ENCODE results near the gene TEAD4. TPM values are rescaled to one million over a fixed set of nuclear protein-coding genes. Genes with fewer than 3 reads are reported as not detected.

Gene TEAD4
- total RNA-seq, 4 donors from 2014 or later: 3.7 to 13.4 (median 5.4) TPM

DNA sequence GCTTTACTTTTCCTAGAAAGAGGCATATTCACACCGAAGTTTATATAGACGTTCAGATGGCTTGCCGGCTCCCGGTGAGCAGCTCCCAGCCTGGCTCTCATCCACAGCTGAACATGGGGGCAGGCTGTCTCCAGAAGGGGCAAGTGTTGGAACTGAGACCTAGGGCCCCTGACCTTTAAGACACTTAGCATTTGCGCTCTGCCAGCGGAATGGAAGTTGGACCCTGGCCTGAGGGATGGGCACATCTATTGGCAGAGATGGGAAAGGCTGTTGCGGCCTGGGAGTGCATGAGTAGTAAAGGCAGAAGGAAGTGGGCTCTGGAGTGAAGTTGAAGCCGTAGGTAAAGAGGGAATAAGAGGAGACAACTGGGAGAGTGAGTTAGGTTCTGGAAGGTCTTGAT, 63.8 kb downstream of the TEAD4 start:
- no peak for TF ChIP-seq CTCF (IDR thresholded peaks at IDR 0.05; ENCODE audit: low read depth)

DNA sequence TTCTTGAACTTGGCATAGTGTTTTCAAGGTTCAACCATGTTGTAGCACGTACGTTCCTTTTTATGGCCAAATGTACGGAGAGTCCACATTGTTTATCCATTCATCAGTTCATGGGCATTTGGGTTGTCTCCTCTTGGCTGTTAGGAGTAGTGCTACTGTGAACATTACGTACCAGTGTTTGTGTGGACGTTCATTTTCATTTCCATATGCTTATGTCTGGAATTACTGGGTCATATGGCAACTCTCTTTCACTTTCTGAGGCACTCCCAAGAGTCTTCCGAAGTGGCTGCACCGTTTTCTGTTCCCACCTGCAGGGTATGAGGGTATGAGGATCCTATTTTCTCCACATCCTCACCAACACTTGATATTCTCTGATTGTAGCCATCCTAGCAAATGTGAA, 68.9 kb downstream of the TEAD4 start:
- TF ChIP-seq CTCF (IDR thresholded peaks at IDR 0.05; ENCODE audit: low read depth): no peak

DNA sequence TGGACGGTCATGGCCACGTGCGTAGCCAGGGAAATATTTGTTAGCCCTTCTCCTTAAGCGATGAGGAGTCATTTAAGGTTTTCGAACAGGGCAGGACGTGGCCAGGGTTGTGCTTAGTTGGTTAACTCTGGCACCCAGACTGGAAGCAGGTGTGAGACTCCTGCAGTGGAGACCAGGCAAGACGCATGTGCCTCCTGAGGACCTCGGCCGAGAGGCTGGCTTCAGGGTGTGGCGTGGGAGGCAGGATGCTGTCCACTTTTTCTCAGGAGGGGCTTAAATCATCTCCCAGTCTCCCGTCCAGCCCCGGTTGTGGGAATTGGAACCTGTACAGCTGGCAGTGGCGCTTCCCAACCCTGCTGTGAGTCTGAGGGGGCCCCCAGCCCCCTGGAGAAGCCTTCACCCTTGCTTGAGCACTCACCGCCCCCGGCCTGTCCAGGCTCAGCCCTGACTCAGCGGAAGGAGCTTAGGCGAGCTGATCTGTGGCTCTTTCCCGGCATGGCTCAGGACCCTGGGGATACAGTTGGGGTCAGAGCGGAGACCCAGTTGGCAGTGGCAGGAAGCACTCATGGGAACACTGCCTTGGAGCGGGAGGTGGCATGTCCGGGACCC, 71.7 kb downstream of the TEAD4 start:
- TF ChIP-seq CTCF (IDR thresholded peaks at IDR 0.05; ENCODE audit: low read depth): no peak

GRCh38 chr12:3032161-3032560, 73.0 kb downstream of the TEAD4 start:
- no peak for TF ChIP-seq CTCF (IDR thresholded peaks at IDR 0.05; ENCODE audit: low read depth)

GRCh38 chr12:3032770-3033538, 73.8 kb downstream of the TEAD4 start:
- no peak for TF ChIP-seq CTCF (IDR thresholded peaks at IDR 0.05; ENCODE audit: low read depth)

DNA sequence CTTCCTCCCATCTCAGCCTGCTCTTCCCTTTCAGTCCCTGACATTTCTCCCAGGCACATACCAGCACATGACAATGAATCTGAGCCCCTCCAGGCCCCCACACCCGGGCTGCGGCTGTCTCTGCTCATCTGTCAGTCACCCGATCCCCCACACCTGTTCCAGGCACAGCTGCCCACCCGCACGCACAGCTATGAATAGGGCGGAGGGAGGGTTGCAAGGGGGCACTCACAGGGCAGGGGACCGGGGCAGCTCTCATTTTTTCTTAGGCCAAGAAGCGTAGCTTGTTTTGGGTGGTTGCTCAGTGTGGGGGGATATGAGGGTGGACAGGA, 74.3 kb downstream of the TEAD4 start:
- no peak for TF ChIP-seq CTCF (IDR thresholded peaks at IDR 0.05; ENCODE audit: low read depth)

GRCh38 chr12:3034067-3034750, 75.0 kb downstream of the TEAD4 start:
- no peak for TF ChIP-seq CTCF (IDR thresholded peaks at IDR 0.05; ENCODE audit: low read depth)

All from subcutaneous adipose tissue (tissue), 4 donors.